GM12864 (cell line): ENCODE data around the gene SNTA1.
A peak's percentile ranks its signal among the peaks of the same experiment; 100 is the strongest.
"Not testable (repeated sequence)": the region's sequence is repeated elsewhere in the genome, so short reads cannot be mapped to it uniquely, and the experiment has no call there.

Experiments used
- DNase-seq: peaks from one replicate; pipeline ENCODE4 v3.0.0-alpha.2; 2011; ENCODE audit warnings: low read depth
- H3K4me3 ChIP-seq: 2 replicates; pipeline ENCODE4 v1.5.1; 2011; ENCODE audit warnings: mild to moderate bottlenecking, low read depth, low read length, control low read depth
- TF ChIP-seq, protein P1 (sequence below): IDR thresholded peaks from 2 replicates; pipeline ENCODE4 v1.5.1; 2011; ENCODE audit warnings: low read depth, mild to moderate bottlenecking, moderate library complexity, low read length, control low read depth, inconsistent platforms; ENCODE audit errors: missing control alignments

Gene SNTA1

DNA sequence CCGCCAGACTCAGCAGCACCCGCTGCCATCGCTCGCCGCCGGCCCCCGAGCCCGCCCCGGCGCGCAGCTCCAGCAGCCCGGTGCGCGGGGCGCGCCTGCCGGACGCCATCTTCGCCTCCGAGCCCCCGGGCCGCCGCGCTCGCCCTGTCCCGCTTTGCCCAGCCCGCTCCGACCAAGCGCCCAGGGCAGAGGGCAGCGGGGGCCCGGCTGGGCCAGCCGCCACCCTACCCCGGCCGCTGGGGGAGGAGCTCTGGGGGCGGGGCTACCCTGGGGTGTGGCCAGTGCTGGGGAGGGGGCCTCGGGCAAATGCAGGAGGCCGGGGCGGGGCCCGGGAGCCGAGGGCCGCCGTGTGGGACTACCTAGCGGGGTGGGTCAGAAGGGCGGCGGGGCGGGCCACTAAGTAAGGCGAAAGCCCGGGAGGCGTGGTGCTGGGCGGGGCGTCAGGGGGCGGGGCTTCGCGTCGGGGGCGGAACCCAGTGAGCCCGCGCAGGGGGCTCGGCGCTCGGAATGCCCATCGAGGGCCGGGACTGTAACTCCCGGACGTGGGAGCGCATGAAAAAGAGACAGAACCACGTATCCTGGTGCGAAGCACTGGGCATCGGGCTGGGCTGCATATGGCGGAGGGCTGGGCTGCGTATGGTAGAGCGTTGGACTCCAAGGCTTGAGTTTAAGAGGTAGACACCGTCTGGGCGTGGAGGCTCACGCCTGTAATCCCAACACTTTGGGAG is at the start of gene SNTA1:
Gene SNTA1, minus strand, starts transcription at position 252 of the 728 bp plus-strand sequence. Its CDS starts 143 bp downstream, at position 109.
- DNase-seq: no peak

DNA sequence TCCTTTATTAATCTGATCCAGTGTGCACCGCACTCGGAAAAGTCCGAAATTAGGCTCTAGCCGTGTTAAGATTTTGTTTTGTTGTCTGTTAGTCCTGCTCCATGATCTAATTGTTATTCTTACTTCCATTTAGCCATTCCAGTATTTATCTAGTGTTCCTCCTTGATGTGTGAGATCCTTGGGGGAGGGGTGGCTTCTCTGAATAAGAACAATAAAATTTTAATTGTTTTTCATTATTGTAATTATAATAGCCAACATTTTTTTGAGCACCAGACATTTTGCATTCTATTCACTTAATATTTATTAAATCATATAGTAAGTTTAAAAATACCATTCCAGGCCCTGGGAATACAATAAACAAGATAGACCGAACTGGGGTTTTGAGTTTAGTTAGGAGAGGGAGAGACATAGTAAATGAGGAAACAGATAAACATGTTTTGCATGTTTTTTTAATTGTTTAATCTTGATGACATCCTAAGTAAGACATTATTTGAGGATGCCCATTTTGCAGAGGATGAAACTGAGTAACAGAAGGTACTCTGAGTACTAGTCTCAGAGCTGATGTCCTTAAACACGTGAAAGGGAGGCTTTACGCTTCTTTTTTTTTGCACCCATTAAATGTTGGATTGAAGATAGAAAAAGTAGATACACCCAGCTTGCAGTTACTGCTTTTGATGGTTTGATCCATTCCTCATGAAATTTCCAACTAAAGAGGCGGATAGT is 47.5 kb upstream of the SNTA1 start:
- TF ChIP-seq, protein P1, sequence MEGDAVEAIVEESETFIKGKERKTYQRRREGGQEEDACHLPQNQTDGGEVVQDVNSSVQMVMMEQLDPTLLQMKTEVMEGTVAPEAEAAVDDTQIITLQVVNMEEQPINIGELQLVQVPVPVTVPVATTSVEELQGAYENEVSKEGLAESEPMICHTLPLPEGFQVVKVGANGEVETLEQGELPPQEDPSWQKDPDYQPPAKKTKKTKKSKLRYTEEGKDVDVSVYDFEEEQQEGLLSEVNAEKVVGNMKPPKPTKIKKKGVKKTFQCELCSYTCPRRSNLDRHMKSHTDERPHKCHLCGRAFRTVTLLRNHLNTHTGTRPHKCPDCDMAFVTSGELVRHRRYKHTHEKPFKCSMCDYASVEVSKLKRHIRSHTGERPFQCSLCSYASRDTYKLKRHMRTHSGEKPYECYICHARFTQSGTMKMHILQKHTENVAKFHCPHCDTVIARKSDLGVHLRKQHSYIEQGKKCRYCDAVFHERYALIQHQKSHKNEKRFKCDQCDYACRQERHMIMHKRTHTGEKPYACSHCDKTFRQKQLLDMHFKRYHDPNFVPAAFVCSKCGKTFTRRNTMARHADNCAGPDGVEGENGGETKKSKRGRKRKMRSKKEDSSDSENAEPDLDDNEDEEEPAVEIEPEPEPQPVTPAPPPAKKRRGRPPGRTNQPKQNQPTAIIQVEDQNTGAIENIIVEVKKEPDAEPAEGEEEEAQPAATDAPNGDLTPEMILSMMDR: no peak
- no peak for DNase-seq

More for the DNA sequence above, at the start of gene SNTA1:
- H3K4me3 ChIP-seq: peak within 1 kb of the TSS; percentile 67
- TF ChIP-seq, protein P1: no peak

DNA sequence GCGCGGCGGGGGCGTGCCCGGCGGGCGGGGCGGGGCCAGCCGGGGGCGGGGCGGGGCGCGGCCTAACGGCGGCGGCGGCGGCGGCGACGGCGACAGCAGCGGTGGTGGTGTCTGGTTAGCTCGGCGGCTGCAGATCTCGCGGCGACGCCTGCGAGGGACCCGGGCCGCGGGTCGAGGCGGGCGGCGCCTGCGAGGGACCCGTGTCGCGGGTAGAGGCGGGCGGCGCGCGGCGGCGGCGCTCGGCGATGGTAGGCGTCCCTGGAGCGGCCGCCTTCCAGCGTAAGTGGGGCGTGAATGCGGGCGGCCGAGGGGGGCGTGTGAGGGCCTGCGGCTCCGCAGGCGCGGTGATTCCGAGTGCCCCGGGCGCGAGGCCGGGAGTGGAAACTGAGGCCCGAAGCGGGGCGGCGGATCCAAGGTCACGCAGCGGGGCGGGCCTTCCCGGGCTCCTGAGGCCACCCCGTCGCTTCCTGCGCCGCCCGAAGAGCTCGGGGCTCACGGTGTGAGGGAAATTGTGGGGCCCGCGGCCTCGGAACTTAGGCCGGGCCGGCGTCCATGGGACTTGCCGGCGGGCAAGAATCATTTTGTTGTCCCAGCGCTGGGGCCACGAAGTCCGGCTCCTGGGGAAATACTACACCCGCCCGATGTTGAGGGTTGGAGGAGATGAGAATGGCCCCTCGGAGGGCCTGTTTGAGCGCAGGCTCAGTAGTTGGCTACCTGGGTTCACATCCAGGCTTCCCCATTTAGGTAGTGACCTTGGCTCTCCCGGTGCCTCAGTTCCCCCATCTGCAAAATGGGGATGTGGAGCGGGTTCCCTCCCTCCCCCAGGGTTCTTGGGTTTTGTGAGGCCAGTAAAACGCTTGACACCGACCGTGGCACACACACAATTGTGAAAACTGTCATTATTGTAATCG is 46.7 kb upstream of the SNTA1 start, which contains the start of gene CBFA2T2:
Gene CBFA2T2, plus strand, starts transcription at position 74 of the 911 bp plus-strand sequence. Its CDS starts 172 bp downstream, at position 246.
- TF ChIP-seq, protein P1: no peak
- H3K4me3 ChIP-seq: peak within 1 kb of the TSS; percentile 96
- no peak for DNase-seq

More for the DNA sequence above, 47.5 kb upstream of the SNTA1 start:
- H3K4me3 ChIP-seq: peak overlapping the region; percentile 96

DNA sequence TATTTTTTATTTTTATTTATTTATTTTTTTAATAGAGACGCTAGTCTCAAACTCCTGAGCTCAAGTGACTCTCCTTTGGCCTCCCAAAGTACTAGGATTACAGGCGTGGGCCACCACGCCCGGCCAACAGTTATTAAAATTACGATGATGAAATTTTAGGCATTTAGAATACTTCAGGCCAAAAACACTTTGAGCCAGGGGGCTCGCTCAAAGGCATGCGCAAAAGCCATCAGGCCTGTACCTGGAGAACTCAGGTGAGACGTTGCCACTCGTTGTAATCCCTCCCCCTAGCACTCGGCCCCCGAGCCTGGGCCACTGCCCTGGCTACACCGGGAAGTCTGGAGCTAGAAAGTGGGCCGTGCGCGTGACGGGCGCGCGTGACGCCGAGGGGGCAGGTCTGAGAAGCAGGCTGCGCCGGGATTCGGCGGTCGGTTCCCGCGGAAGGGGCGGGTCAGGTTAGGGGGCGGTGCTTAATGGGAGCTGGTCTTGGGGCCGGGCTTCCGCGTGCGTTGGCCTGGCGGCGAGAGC is 46.0 kb upstream of the SNTA1 start:
- peak; percentile 81 for DNase-seq
- TF ChIP-seq, protein P1: no peak
- H3K4me3 ChIP-seq: peak overlapping the region; percentile 64

DNA sequence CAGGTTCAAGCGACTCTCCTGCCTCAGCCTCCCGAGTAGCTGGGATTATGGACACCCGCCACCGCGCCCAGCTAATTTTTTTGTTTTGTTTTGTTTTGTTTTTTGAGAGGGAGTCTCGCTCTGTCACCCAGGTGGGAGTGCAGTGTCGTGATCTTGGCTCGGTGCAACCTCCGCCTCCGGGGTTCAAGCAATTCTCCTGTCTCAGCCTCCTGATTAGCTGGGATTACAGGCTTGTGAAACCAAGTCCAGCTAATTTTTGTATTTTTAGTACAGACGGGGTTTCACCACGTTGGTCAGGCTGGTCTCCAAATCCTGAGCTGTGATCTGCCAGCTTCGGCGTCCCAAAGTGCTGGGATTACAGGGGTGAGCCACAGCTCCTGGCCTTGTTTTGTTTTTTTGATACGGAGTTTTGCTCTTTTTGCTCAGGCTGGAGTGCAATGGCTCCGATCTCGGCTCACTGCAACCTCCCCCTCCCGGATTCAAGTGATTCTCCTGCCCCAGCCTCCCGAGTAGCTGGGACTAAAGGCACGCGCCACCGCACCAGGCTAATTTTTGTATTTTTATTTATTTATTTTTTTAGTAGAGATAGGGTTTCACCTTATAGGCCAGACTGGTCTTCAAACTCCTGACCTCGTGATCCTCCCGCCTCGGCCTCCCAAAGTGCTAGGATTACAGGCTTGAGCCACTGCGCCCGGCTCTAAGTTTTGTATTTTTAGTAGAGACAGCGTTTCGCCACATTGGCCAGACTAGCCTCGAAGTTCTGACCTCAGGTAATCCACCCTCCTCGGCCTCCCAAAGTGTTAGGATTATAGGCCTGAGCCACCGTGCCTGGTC is 45.3 kb upstream of the SNTA1 start:
- not testable (repeated sequence) for DNase-seq
- peak overlapping the region; percentile 64; the same call in 1 of the 2 replicates for H3K4me3 ChIP-seq

DNA sequence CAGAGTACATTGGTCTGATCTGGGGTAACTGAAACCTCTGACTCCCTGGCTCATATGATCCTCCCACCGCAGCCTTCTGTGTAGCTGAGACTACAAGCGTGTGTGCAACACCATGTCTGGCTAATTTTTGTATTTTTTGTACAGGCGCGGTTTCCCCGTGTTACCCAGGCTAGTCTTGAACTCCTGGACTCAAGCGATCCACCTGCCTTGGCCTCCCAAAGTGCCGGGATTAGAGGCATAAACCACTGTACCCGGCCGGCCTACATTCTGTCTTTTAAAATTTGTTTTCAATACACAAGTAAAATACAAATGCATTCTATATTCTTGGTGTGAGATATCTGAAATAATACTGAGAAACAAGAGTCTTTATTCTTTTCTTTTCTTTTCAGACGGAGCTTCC is 44.6 kb upstream of the SNTA1 start:
- no peak overlapping the region for H3K4me3 ChIP-seq
- TF ChIP-seq, protein P1: no peak
- no peak for DNase-seq

DNA sequence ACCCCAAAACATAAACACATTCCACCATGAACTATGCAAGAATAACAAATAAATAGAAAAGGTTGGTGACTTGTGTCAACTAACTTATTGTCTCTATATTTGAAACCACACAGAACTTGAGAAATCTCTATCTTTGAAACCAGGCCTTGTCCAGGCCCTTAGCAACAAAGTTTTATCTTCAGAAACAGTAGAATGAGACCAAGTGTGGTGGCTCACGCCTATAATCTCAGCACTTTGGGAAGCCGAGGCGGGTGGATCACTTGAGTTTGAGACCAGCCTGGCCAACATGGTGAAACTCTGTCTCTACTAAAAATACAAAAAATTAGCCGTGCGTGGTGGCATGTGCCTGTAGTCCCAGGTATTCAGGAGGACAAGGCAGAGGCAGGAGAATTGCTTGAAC is 39.6 kb upstream of the SNTA1 start:
- H3K4me3 ChIP-seq: not testable (repeated sequence)

More for the DNA sequence above, 39.6 kb upstream of the SNTA1 start:
- DNase-seq: not testable (repeated sequence)
